HFF-Myc (cell line): ENCODE measurements around the gene GABBR2.
A peak's percentile ranks its signal among the peaks of the same experiment; 100 is the strongest.

Experiments used
- DNase-seq: peaks from one replicate; pipeline ENCODE4 v3.0.0-alpha.2; 2011; ENCODE audit warnings: low read depth; ENCODE audit errors: extremely low read depth
- H3K4me3 ChIP-seq: replicated peaks from 2 replicates; pipeline ENCODE4 v1.5.1; 2011; ENCODE audit warnings: low read depth, mild to moderate bottlenecking, control low read depth, low read length
- CTCF ChIP-seq: IDR thresholded peaks from 2 replicates; pipeline ENCODE4 v1.5.1; 2012; ENCODE audit warnings: mild to moderate bottlenecking, low read depth, low read length, control low read depth; ENCODE audit errors: missing control alignments

GABBR2 gene

GRCh38 chr9:98418578-98419259 lies 290.0 kb downstream of the GABBR2 start:
- DNase-seq = no peak
- H3K4me3 ChIP-seq = no peak overlapping the region
- no peak for TF ChIP-seq CTCF

- no peak overlapping the region for H3K4me3 ChIP-seq
- TF ChIP-seq CTCF = no peak
- DNase-seq = no peak
These were observed 292.2 kb downstream of the GABBR2 start for GRCh38 chr9:98416294-98417248.

- TF ChIP-seq CTCF = no peak
- no peak for DNase-seq
- no peak overlapping the region for H3K4me3 ChIP-seq
These were observed 293.0 kb downstream of the GABBR2 start for GRCh38 chr9:98415782-98416181.

- DNase-seq = no peak
- TF ChIP-seq CTCF = no peak
These were observed 295.7 kb downstream of the GABBR2 start for GRCh38 chr9:98413084-98413483.

GRCh38 chr9:98412101-98412842 lies 296.5 kb downstream of the GABBR2 start:
- TF ChIP-seq CTCF = no peak
- no peak for DNase-seq

More at GRCh38 chr9:98413084-98413483, 295.7 kb downstream of the GABBR2 start:
- H3K4me3 ChIP-seq = no peak overlapping the region

GRCh38 chr9:98410185-98410697 lies 298.5 kb downstream of the GABBR2 start:
- peak; percentile 16 for DNase-seq
- H3K4me3 ChIP-seq = no peak overlapping the region
- peak; percentile 24 for TF ChIP-seq CTCF

More at GRCh38 chr9:98412101-98412842, 296.5 kb downstream of the GABBR2 start:
- H3K4me3 ChIP-seq = no peak overlapping the region
